Measurements from ENCODE around the gene TMC1. TPM values are rescaled to one million over a fixed set of nuclear protein-coding genes. Genes with fewer than 3 reads are reported as not detected.
A peak's percentile ranks its signal among the peaks of the same experiment; 100 is the strongest.

TMC1 gene
- total and polyA plus RNA-seq, 2 of the 8 experiments (the other 6 are each of a cell fraction or from before 2014, with no cell fraction given) = 0.95 to 0.98 TPM

DNA sequence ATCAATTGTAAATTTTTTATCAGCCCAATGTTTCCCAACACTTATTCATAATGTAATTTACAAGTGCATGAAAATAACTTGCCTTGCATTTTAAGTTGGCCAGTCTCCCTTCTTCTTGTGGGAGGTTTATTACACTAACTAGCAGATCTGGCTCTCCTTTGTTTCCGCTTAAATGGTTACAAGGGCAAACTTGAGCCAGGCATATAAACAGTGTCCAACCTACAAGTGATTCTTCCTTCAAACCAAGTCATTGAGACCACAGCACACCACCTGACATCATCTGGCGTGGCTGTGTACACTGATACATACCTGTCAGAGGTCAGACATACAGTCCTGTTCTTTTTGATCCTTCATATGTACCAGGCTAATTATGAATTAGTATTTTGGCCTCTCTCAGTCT lies 351.3 kb downstream of the TMC1 start:
- Histone ChIP-seq H3K23me2 (ENCODE audit: low read depth, low read length) (no peaks in the 10 kb centered on the region; the same call in 1 of the 2 replicates), H2AK5ac (ENCODE audit: low read depth, low read length) (no peak overlapping the region), H3K9me3 (ENCODE audit: insufficient read depth in 2 of 2, low read depth in 1 of 2, low read length in 1 of 2) (no peaks in the 10 kb centered on the region), H3K27me3 (replicated peaks in 1 of 4; ENCODE audit: control insufficient read depth in 3 of 4, extremely low read depth in 1 of 4, insufficient read depth in 3 of 4, low read length in 3 of 4) (no peaks in the 10 kb centered on the region), H3K9ac (replicated peaks in 1 of 4; ENCODE audit: extremely low read depth in 1 of 4, low read depth in 3 of 4, low read length in 3 of 4) (no peak overlapping the region), H3K23ac (ENCODE audit: insufficient read length) (no peak overlapping the region), H3K79me2 (ENCODE audit: control insufficient read depth in 1 of 2, insufficient read depth in 2 of 2, low read length in 2 of 2) (no peaks in the 10 kb centered on the region), H2AFZ (ENCODE audit: low read length) (peak overlapping the region; percentile 63; the same call in 1 of the 2 replicates), H3K14ac (ENCODE audit: insufficient read length) (no peak overlapping the region), H2BK12ac (ENCODE audit: low read depth, low read length) (no peak overlapping the region), H3K56ac (replicated peaks; ENCODE audit: insufficient read length, low read depth, low read length) (no peak overlapping the region), H3K4me1 (replicated peaks in 1 of 4; ENCODE audit: control insufficient read depth in 3 of 4, insufficient read depth in 4 of 4, low read length in 3 of 4) (peaks cover 0 to 3% (median 1%) of the 10 kb centered on the region in 4 experiments; a peak in 3 of 7 replicates), H4K91ac (replicated peaks; ENCODE audit: insufficient read length, low read length) (no peak overlapping the region), H2BK120ac (replicated peaks; ENCODE audit: low read depth, low read length) (no peak overlapping the region), H3K4ac (replicated peaks; ENCODE audit: insufficient read length, low read depth, low read length) (no peak overlapping the region), H3K36me3 (ENCODE audit: control insufficient read depth in 2 of 4, insufficient read depth in 4 of 4, low read length in 3 of 4) (no peaks in the 10 kb centered on the region), H3K18ac (ENCODE audit: extremely low read depth, low read length) (no peak overlapping the region), H2BK15ac (ENCODE audit: low read length) (no peak overlapping the region), H2BK20ac (ENCODE audit: low read length) (no peak overlapping the region), H3K4me3 (ENCODE audit: extremely low read depth in 1 of 4, insufficient read depth in 2 of 4, low read depth in 3 of 4, low read length in 4 of 4) (no peak overlapping the region), H3K27ac (ENCODE audit: low read depth, low read length) (no peak overlapping the region), H4K8ac (ENCODE audit: extremely low read depth, insufficient read depth, low read length) (no peak overlapping the region), H4K5ac (ENCODE audit: insufficient read length, low read depth, low read length) (no peak overlapping the region), H3K4me2 (ENCODE audit: insufficient read depth in 1 of 2, low read depth in 2 of 2, low read length in 2 of 2) (no peak overlapping the region), H3K79me1 (ENCODE audit: low read depth, low read length) (no peaks in the 10 kb centered on the region), H4K20me1 (replicated peaks in 1 of 2; ENCODE audit: control insufficient read depth in 1 of 2, insufficient read depth in 2 of 2, low read length in 2 of 2) (no peaks in the 10 kb centered on the region), H2BK5ac (ENCODE audit: low read depth, low read length) (no peak overlapping the region)
- POLR2A ChIA-PET (ENCODE audit: partially characterized antibody) = no interaction called here
- no peak for DNase-seq (ENCODE audit: low read depth in 1 of 2, low spot score in 2 of 2)
- CTCF ChIA-PET (ENCODE audit: partially characterized antibody) = interaction anchor here (0.9 to 3.2 kb wide), 14 partner anchors 10 to 594 kb away, joined by 3 to 38 read pairs (median 6); no protein-coding TSS in a partner anchor
- 91% methylated on average over 2 of the region's 2 CpGs; no CpG with 5 or more reads in 1 of the 2 experiments for WGBS, 2 experiments (ENCODE audit: extremely low coverage in 1 of 2, insufficient coverage in 1 of 2, insufficient read length in 1 of 2, insufficient replicate concordance in 2 of 2, low coverage in 1 of 2, low lambda C conversion rate in 2 of 2, missing lambda C conversion rate in 1 of 2)
- no peak for TF ChIP-seq BACH1 (IDR thresholded peaks at IDR 0.05; ENCODE audit: low read length)
- TF ChIP-seq CREB1 (IDR thresholded peaks at IDR 0.05) = no peak
- no peak for TF ChIP-seq ZNF274 (IDR thresholded peaks at IDR 0.05; ENCODE audit: borderline replicate concordance, extremely low read depth, low read length)
- TF ChIP-seq KDM5A (IDR thresholded peaks at IDR 0.05; ENCODE audit: low read length) = no peak
- TF ChIP-seq SAP30 (IDR thresholded peaks at IDR 0.05; ENCODE audit: insufficient read depth, insufficient replicate concordance, low read length) = no peak
- TF ChIP-seq RNF2 (IDR thresholded peaks at IDR 0.05; ENCODE audit: borderline replicate concordance, low read depth, low read length, missing control alignments, poor library complexity, severe bottlenecking) = no peak
- TF ChIP-seq NRF1 (IDR thresholded peaks at IDR 0.05; ENCODE audit: low read depth, low read length) = no peak
- TF ChIP-seq TBP (IDR thresholded peaks at IDR 0.05; ENCODE audit: low read depth, low read length) = no peak
- no peak for TF ChIP-seq KDM4A (IDR thresholded peaks at IDR 0.05; ENCODE audit: low read depth, low read length, severe bottlenecking)
- no peak for TF ChIP-seq SUZ12 (IDR thresholded peaks at IDR 0.05; ENCODE audit: low read length)
- no peak for TF ChIP-seq SP2 (IDR thresholded peaks at IDR 0.05; ENCODE audit: low read length)
- no peak for TF ChIP-seq SRF (IDR thresholded peaks at IDR 0.05; ENCODE audit: low read depth, low read length)
- FAIRE-seq = no peak

Measured in H1 (cell line).